Caco-2 (cell line): ENCODE measurements around the gene LRMDA. TPM values are rescaled to one million over a fixed set of nuclear protein-coding genes. Genes with fewer than 3 reads are reported as not detected.

Experiments
- BruUV-seq: library from RNA; stranded (reverse); fragments of 400-500 nt; replicated peaks from 2 replicates; lab custom pipeline; 2021; lab: Mats Ljungman, UMichigan
- CTCF ChIA-PET: fragments of 300-600 bp; sonication (Branson Sonifier 250); formaldehyde crosslinking; loops from one replicate; lab custom pipeline; 2022; ENCODE audit warnings: antibody characterized with exemption; lab: Charles Lee
- POLR2A ChIA-PET: fragments of 300-600 bp; sonication (Branson Sonifier 250); formaldehyde crosslinking; loops from one replicate; lab custom pipeline; 2022; ENCODE audit warnings: antibody characterized with exemption; lab: Charles Lee
- DNase-seq, 2 experiments: peaks; one replicate each; pipeline versions ENCODE4 v3.0.0 to v3.0.0-alpha.2; 2020 to 2022
- H3K27me3 ChIP-seq: replicated peaks from 2 replicates; pipeline ENCODE4 v1.6.0; 2011; ENCODE audit warnings: low read length; ENCODE audit not compliant: control insufficient read depth, insufficient read depth
- H3K36me3 ChIP-seq: 2 replicates; pipeline ENCODE4 v1.5.1; 2011; ENCODE audit warnings: low read length; ENCODE audit not compliant: control insufficient read depth, insufficient read depth
- H3K4me1 ChIP-seq: fragments of 250-450 bp; sonication (Bioruptor Pico); 2 replicates; pipeline ENCODE4 v1.5.1; 2020; ENCODE audit warnings: mild to moderate bottlenecking
- H3K4me3 ChIP-seq: 2 replicates; pipeline ENCODE4 v1.5.1; 2011; ENCODE audit warnings: low read depth, mild to moderate bottlenecking, control low read depth, low read length
- H3K9me3 ChIP-seq: fragments of 250-450 bp; sonication (Bioruptor Pico); 2 replicates; pipeline ENCODE4 v1.5.1; 2020; ENCODE audit warnings: mild to moderate bottlenecking, moderate library complexity
- H3K27ac Mint-ChIP-seq: one replicate; pipeline ENCODE4 v1.8.0; 2022; ENCODE audit warnings: mixed read lengths; ENCODE audit not compliant: unreplicated experiment
- H3K27me3 Mint-ChIP-seq: one replicate; pipeline ENCODE4 v1.8.0; 2022; ENCODE audit warnings: mixed read lengths; ENCODE audit not compliant: insufficient read depth, unreplicated experiment
- H3K36me3 Mint-ChIP-seq: one replicate; pipeline ENCODE4 v1.8.0; 2022; ENCODE audit warnings: mild to moderate bottlenecking, mixed read lengths; ENCODE audit not compliant: insufficient read depth, unreplicated experiment
- H3K4me1 Mint-ChIP-seq: one replicate; pipeline ENCODE4 v1.8.0; 2022; ENCODE audit warnings: low read depth, mixed read lengths; ENCODE audit not compliant: unreplicated experiment
- H3K4me3 Mint-ChIP-seq: one replicate; pipeline ENCODE4 v1.8.0; 2022; ENCODE audit warnings: mild to moderate bottlenecking, moderate library complexity, mixed read lengths; ENCODE audit not compliant: unreplicated experiment
- H3K9me3 Mint-ChIP-seq: one replicate; pipeline ENCODE4 v1.8.0; 2022; ENCODE audit warnings: mixed read lengths; ENCODE audit not compliant: unreplicated experiment
- intact Hi-C: fragments of 100-400 bp; cut with micrococcal nuclease; formaldehyde crosslinking; loops from one replicate; pipeline ENCODE4 v1.10.0; 2022; ENCODE audit not compliant: unreplicated experiment
- total RNA-seq: library from RNA; stranded (reverse); gene quantifications from 2 replicates; pipeline ENCODE4 v1.2.3, GENCODE V29; 2022
- TF ChIP-seq, protein P1 (sequence below), 2 experiments: fragments of 200-600 bp in 1 of 2; IDR thresholded peaks; 1 replicate in 1 of 2; 2 replicates in 1 of 2; pipeline versions ENCODE4 v1.5.1 to v1.8.0; 2011 to 2022; ENCODE audit warnings: antibody characterized with exemption in 1 of 2, control low read depth in 1 of 2, inconsistent platforms in 1 of 2, low read depth in 1 of 2, low read length in 1 of 2, mild to moderate bottlenecking in 1 of 2, moderate library complexity in 1 of 2; ENCODE audit not compliant: insufficient read depth in 1 of 2, severe bottlenecking in 1 of 2, unreplicated experiment in 1 of 2

The LRMDA gene
- total RNA-seq, 1 experiment from 2014 or later, result 18.5 TPM

DNA sequence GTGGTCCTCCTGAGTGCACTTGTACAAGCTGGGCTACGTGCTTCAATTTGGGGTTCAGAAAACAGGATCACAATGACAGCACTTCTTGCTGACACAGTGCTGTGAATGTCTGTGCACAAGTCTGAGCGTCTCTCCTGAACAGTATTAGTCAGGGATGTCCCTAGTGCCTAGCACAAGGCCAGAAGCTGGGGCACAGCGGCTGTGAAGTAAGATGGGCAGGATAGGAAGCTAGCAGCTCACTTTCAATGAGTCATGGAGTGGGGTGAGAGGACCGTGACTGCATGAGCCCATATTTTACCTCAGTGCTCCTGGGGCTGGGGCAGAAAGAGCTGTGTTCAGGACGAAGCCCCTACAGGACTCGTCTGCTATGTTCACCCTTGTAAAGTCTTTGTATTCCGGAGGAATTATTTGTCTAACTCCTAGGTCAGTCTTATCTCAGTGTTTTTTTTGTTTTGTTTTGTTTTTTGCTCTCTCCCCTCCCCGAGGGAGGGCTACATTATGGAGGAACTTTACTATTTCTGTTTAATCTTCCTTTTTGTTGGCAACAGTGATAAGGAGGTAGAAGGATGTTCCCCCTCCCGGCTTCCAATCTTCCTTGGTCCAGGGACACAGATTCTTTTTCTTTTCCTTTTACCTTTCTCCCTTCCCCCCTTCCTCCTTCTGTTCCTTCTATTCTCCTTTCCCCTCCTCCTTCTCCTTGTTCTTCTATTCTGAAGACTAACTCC is 2.8 kb upstream of the LRMDA start:
- Mint-ChIP-seq H3K27me3 (no peaks in the 10 kb centered on the region), H3K4me3 (peak overlapping the region; percentile 12), H3K36me3 (peaks cover 6% of the 10 kb centered on the region), H3K27ac (peak overlapping the region; percentile 81), H3K4me1 (peaks cover 44% of the 10 kb centered on the region), H3K9me3 (no peaks in the 10 kb centered on the region)
- Histone ChIP-seq H3K27me3 (no peaks in the 10 kb centered on the region), H3K4me1 (peaks cover 52% of the 10 kb centered on the region), H3K4me3 (no peak overlapping the region), H3K9me3 (no peaks in the 10 kb centered on the region), H3K36me3 (no peaks in the 10 kb centered on the region)
- intact Hi-C loops, result no loop called here
- no TSS peak for BruUV-seq
- ChIA-PET CTCF (no interaction called here), POLR2A (interaction anchor here (0.6 to 1.0 kb wide), 2 partner anchors 19 to 27 kb away, joined by 3 to 4 read pairs; partner anchors contain the start of gene ZNF503)
- DNase-seq, result no peak
- TF ChIP-seq, protein P1, sequence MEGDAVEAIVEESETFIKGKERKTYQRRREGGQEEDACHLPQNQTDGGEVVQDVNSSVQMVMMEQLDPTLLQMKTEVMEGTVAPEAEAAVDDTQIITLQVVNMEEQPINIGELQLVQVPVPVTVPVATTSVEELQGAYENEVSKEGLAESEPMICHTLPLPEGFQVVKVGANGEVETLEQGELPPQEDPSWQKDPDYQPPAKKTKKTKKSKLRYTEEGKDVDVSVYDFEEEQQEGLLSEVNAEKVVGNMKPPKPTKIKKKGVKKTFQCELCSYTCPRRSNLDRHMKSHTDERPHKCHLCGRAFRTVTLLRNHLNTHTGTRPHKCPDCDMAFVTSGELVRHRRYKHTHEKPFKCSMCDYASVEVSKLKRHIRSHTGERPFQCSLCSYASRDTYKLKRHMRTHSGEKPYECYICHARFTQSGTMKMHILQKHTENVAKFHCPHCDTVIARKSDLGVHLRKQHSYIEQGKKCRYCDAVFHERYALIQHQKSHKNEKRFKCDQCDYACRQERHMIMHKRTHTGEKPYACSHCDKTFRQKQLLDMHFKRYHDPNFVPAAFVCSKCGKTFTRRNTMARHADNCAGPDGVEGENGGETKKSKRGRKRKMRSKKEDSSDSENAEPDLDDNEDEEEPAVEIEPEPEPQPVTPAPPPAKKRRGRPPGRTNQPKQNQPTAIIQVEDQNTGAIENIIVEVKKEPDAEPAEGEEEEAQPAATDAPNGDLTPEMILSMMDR (IDR thresholded peaks at IDR 0.05; ENCODE audit: insufficient read depth in 1 of 2, low read depth in 1 of 2, low read length in 1 of 2, severe bottlenecking in 1 of 2, unreplicated experiment in 1 of 2), result no peak

DNA sequence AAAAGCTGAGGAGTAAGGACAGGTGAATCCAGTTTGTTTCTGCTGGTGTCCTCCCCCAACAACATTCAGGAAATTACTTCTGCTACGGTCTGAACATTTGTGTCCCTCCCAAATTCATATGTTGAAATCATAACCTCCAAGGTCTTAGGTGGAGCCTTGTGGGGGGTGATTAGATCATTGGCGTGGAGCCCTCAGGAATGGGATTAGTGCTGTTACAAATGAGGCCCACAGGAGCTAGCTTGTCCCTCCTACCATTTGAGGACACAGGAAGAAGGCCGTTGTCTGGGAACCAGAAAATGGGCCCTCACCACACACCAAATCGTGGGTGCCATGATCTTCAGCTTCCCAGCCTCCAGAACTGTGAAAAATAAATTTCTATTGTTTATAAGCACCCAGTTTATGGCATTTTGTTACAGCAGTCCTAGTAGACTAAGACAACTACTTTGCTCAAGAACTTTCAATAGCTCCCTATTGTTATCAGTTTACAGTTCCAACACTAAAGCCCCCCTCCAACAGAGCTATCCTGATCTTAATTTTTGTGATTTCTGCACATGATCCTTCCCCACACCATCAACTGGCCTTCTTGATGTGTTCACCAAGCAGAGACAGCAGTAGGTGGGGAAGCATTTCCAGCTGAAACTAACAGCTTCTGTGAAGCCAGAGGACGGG is 2.1 kb upstream of the LRMDA start:
- intact Hi-C loops, result no loop called here
- Mint-ChIP-seq H3K27me3 (no peaks in the 10 kb centered on the region), H3K4me3 (peak overlapping the region; percentile 72), H3K36me3 (peaks cover 6% of the 10 kb centered on the region), H3K4me1 (peaks cover 44% of the 10 kb centered on the region), H3K9me3 (no peaks in the 10 kb centered on the region), H3K27ac (peak overlapping the region; percentile 81)
- ChIA-PET POLR2A (interaction anchor here (1.0 to 1.5 kb wide), 2 partner anchors 20 to 27 kb away, joined by 4 to 8 read pairs; partner anchors contain the start of gene ZNF503), CTCF (interaction anchor here (1.3 to 1.7 kb wide), 2 partner anchors 19 to 28 kb away, joined by 8 read pairs; partner anchors contain the start of gene ZNF503)
- TF ChIP-seq, protein P1 (IDR thresholded peaks at IDR 0.05; ENCODE audit: insufficient read depth in 1 of 2, low read depth in 1 of 2, low read length in 1 of 2, severe bottlenecking in 1 of 2, unreplicated experiment in 1 of 2), result no peak
- H3K36me3 ChIP-seq, result no peaks in the 10 kb centered on the region
- BruUV-seq, result no TSS peak
- no peaks in the 10 kb centered on the region for H3K27me3 ChIP-seq
- H3K9me3 ChIP-seq, result no peaks in the 10 kb centered on the region
- DNase-seq, result no peak
- H3K4me3 ChIP-seq, result no peak overlapping the region
- peaks cover 52% of the 10 kb centered on the region for H3K4me1 ChIP-seq
